Esophagus squamous epithelium (tissue), 5 donors: Measurements from ENCODE around the gene SEC24D. TPM values are rescaled to one million over a fixed set of nuclear protein-coding genes. Genes with fewer than 3 reads are reported as not detected.

Experiments
- DNase-seq: peaks from one replicate; lab custom pipeline; 2025; lab: John Stamatoyannopoulos, UW
- H3K27ac ChIP-seq, 4 donors: fragments of 200-600 bp; sonication (generic); one replicate each; pipeline ENCODE4 v1.5.1; 2016 to 2019; ENCODE audit warnings: mild to moderate bottlenecking in 1 of 4
- H3K27me3 ChIP-seq, 4 donors: fragments of 200-600 bp; sonication (generic); 1 replicate in 3 of 4; 2 replicates in 1 of 4; pipeline versions ENCODE4 v1.5.1 to v1.6.0; 2017 to 2021; ENCODE audit warnings: antibody characterized with exemption in 1 of 4
- H3K36me3 ChIP-seq, 3 donors: fragments of 200-600 bp; sonication (generic); one replicate each; pipeline ENCODE4 v1.5.1; 2016 to 2019
- H3K4me1 ChIP-seq, 3 donors: fragments of 200-600 bp; sonication (generic); one replicate each; pipeline ENCODE4 v1.5.1; 2017 to 2019
- H3K4me3 ChIP-seq, 4 donors: fragments of 200-600 bp; sonication (generic); 1 replicate in 3 of 4; 2 replicates in 1 of 4; pipeline ENCODE4 v1.5.1; 2016 to 2019; ENCODE audit warnings: mild to moderate bottlenecking in 2 of 4, moderate library complexity in 1 of 4
- H3K9me3 ChIP-seq, 3 donors: fragments of 200-600 bp; sonication (generic); one replicate each; pipeline ENCODE4 v1.5.1; 2016 to 2019
- POLR2A ChIP-seq, 4 donors: fragments of 450-650 bp; IDR thresholded peaks; one replicate each; pipeline ENCODE4 v1.6.1; 2017; ENCODE audit warnings: antibody characterized with exemption in 4 of 4, mild to moderate bottlenecking in 4 of 4, moderate library complexity in 3 of 4
- WGBS, 2 donors: methylation state at CpG; one replicate each; pipeline ENCODE4 v1.1.5; 2018; 5-methylcytosine and 5-hydroxymethylcytosine counted together
- intact Hi-C: fragments of 100-400 bp; cut with DNase I; formaldehyde crosslinking; loops from one replicate; pipeline ENCODE4 v1.15.0; 2022
- total RNA-seq, 4 donors: library from RNA; depleted of rRNA; stranded (reverse); fragments of >200 nt; gene quantifications; one replicate each; pipeline ENCODE4 v1.1.0, GENCODE V29; 2016
- TF ChIP-seq, protein P1 (sequence below), 6 experiments: fragments of 450-650 bp in 4 of 6; fragments of 200-600 bp in 2 of 6; sonication (generic) in 2 of 6; IDR thresholded peaks; one replicate each; pipeline ENCODE4 v1.5.1; 2016 to 2019; ENCODE audit warnings: antibody characterized with exemption in 6 of 6, mild to moderate bottlenecking in 4 of 6, moderate library complexity in 4 of 6
- donor health status: DM: yes; HTN: yes; CAD: no.

The SEC24D gene
- total RNA-seq, 4 donors from 2014 or later, result 18.5 to 33.6 (median 21.6) TPM

DNA sequence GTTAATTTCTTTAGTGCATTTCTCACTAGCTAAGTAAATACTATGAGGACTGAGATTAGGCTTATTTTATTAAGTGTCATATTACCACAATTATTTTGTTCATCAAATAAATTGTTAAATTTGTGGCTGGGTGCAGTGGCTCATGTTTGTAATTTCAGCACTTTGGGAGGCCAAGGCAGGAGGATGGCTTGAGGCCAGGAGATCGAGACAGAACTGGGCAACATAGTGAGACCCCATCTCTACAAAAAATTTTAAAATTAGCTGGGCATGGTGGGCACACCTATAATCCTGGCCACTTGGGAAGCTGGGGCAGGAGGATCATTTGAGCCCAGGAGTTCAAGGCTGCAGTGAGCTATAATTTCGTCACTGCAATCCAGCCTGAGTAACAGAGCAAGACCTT lies 6.8 kb downstream of the SEC24D start:
- DNase-seq, result no peak
- no peaks in the 10 kb centered on the region for H3K9me3 ChIP-seq
- no peak overlapping the region for H3K27ac ChIP-seq
- peaks cover 0 to 65% (median 0%) of the 10 kb centered on the region in 3 donors for H3K36me3 ChIP-seq
- H3K4me1 ChIP-seq, result peaks cover 0 to 75% (median 6%) of the 10 kb centered on the region in 3 donors
- TF ChIP-seq, protein P1, sequence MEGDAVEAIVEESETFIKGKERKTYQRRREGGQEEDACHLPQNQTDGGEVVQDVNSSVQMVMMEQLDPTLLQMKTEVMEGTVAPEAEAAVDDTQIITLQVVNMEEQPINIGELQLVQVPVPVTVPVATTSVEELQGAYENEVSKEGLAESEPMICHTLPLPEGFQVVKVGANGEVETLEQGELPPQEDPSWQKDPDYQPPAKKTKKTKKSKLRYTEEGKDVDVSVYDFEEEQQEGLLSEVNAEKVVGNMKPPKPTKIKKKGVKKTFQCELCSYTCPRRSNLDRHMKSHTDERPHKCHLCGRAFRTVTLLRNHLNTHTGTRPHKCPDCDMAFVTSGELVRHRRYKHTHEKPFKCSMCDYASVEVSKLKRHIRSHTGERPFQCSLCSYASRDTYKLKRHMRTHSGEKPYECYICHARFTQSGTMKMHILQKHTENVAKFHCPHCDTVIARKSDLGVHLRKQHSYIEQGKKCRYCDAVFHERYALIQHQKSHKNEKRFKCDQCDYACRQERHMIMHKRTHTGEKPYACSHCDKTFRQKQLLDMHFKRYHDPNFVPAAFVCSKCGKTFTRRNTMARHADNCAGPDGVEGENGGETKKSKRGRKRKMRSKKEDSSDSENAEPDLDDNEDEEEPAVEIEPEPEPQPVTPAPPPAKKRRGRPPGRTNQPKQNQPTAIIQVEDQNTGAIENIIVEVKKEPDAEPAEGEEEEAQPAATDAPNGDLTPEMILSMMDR (IDR thresholded peaks at IDR 0.05), result no peak
- no peak for TF ChIP-seq POLR2A (IDR thresholded peaks at IDR 0.05)
- intact Hi-C loops, result no loop called here
- H3K4me3 ChIP-seq, result no peak overlapping the region
- H3K27me3 ChIP-seq, result peaks cover 0 to 20% (median 0%) of the 10 kb centered on the region in 4 donors
- WGBS, 2 donors, result 85 to 100% methylated on average over 2 of the region's 2 CpGs

DNA sequence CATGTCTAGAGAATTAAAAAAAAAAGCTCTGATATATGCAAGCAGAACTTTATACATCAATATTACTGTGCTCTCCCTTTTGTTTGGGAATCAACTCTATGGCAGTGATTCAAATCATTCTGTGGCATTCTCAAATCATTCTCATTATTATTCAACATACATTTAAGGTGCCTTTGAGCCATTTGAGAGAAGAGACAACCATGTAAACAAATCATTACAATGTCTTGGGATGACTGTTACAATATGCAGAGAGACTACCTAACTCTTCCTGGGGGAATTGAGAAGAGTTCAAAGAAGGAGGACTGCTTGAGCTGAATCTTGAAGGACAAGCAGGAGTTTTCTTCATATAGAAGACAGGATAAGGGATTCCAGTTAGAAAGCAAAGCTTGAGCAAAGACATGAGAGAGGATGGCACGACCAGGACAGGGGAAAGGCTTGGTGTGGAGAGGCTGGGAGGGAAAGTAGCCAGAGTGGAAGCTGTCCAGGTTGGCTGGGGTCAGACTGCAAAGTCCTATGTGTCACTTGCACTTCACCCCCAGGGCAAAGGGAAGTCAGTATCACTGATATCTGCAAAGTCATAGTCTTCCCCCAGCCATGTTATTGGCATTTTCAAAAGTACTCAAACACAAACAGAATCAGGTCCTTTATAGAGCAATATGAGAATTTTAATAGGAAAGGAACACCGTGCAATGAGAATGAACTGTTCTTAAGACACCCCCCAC lies 9.0 kb downstream of the SEC24D start:
- H3K4me1 ChIP-seq, result peaks cover 8 to 76% (median 13%) of the 10 kb centered on the region in 3 donors
- 54 to 73% methylated on average over 2 of the region's 2 CpGs for WGBS, 2 donors
- peaks cover 0 to 69% (median 0%) of the 10 kb centered on the region in 3 donors for H3K36me3 ChIP-seq

DNA sequence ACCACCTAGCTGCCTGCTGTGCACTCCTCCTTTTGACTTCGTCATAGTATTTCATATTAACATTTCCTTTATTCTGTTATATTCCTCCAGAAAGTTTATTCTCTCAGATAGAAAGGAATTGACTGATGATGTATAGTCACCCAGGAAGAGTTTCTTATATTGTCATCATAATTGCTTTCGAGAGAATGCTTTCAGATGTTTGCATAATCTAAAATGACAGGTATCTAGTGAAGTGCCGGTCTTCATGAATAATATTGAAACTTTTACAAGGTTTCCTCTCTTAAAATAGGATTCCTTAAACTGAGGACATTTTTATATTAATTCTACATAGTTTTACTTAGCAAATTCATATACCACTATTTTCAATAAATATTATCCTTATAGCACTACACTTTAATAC lies 10.1 kb downstream of the SEC24D start:
- no peak for DNase-seq
- Histone ChIP-seq H3K36me3 (peaks cover 0 to 58% (median 0%) of the 10 kb centered on the region in 3 donors), H3K4me1 (peaks cover 8 to 73% (median 13%) of the 10 kb centered on the region in 3 donors), H3K9me3 (no peaks in the 10 kb centered on the region), H3K27ac (no peak overlapping the region), H3K27me3 (peaks cover 0 to 27% (median 0%) of the 10 kb centered on the region in 4 donors), H3K4me3 (no peak overlapping the region)
- intact Hi-C loops, result no loop called here
- TF ChIP-seq POLR2A (IDR thresholded peaks at IDR 0.05), result no peak
- TF ChIP-seq, protein P1 (IDR thresholded peaks at IDR 0.05), result no peak
- WGBS, 2 donors, result 68 to 80% methylated on average over 3 of the region's 3 CpGs

More for the DNA sequence above, 9.0 kb downstream of the SEC24D start:
- no peak overlapping the region for H3K27ac ChIP-seq
- peaks cover 0 to 27% (median 0%) of the 10 kb centered on the region in 4 donors for H3K27me3 ChIP-seq
- intact Hi-C loops, result no loop called here
- no peaks in the 10 kb centered on the region for H3K9me3 ChIP-seq
- TF ChIP-seq POLR2A (IDR thresholded peaks at IDR 0.05), result no peak
- TF ChIP-seq, protein P1 (IDR thresholded peaks at IDR 0.05), result no peak
- DNase-seq, result no peak
- H3K4me3 ChIP-seq, result no peak overlapping the region

DNA sequence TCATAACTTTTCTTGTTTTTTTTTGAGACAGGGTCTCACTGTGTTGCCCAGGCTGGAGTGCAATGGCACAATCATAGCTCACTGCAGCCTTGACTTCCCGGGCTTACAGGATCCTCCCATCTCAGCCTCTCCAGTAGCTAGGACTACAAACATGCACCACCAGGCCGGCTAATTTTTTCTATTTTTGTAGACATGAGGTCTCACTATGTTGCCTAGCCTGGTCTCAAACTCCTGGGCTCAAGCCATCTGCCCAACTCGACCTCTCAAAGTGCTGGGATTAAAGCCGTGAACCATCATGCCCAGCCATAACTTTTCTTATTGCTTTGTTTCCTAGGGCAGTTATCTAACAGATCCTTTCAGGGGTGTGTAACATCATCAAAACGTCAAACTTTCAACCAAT lies 11.8 kb downstream of the SEC24D start:
- no peak overlapping the region for H3K27ac ChIP-seq
- H3K27me3 ChIP-seq, result peaks cover 0 to 27% (median 0%) of the 10 kb centered on the region in 4 donors
- no peak overlapping the region for H3K4me3 ChIP-seq
- no peak for DNase-seq
- no peak for TF ChIP-seq POLR2A (IDR thresholded peaks at IDR 0.05)
- TF ChIP-seq, protein P1 (IDR thresholded peaks at IDR 0.05), result no peak
- H3K9me3 ChIP-seq, result no peaks in the 10 kb centered on the region
- peaks cover 0 to 41% (median 0%) of the 10 kb centered on the region in 3 donors for H3K36me3 ChIP-seq
- intact Hi-C loops, result no loop called here
- peaks cover 8 to 63% (median 13%) of the 10 kb centered on the region in 3 donors for H3K4me1 ChIP-seq
- 71 to 74% methylated on average over 5 of the region's 5 CpGs for WGBS, 2 donors

DNA sequence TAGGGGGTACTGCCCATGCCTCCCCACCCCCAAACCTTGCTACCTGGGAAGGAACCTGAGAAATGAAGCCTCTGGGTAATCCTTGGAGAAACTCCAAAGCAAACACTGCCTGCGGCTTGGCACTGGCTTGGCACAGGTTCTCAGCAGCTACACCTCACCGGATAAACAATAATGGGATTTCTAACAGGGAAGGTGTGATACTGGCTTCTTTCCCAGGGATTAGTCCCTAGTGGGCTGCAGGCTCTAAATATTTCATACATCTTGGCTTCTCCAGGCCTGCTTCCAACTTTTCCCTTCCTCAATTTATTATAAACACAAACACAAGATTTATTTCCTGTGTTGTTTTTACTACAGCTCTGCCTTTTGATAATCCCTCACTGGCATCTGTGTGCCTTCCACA lies 12.5 kb downstream of the SEC24D start:
- WGBS, 2 donors, result 14 to 30% methylated on average over 2 of the region's 2 CpGs
- H3K9me3 ChIP-seq, result no peaks in the 10 kb centered on the region
- peaks cover 8 to 63% (median 13%) of the 10 kb centered on the region in 3 donors for H3K4me1 ChIP-seq
- peaks cover 0 to 24% (median 0%) of the 10 kb centered on the region in 4 donors for H3K27me3 ChIP-seq
- H3K4me3 ChIP-seq, result no peak overlapping the region
- TF ChIP-seq POLR2A (IDR thresholded peaks at IDR 0.05), result no peak
- TF ChIP-seq, protein P1 (IDR thresholded peaks at IDR 0.05), result no peak
- no peak for DNase-seq
- peaks cover 0 to 35% (median 0%) of the 10 kb centered on the region in 3 donors for H3K36me3 ChIP-seq
- no peak overlapping the region for H3K27ac ChIP-seq
- intact Hi-C loops, result no loop called here
